ENCODE data around the gene CYTH3. TPM values are rescaled to one million over a fixed set of nuclear protein-coding genes. Genes with fewer than 3 reads are reported as not detected.

The CYTH3 gene
- total and polyA plus RNA-seq, 9 donors, result 14.8 to 29.6 (median 18.9) TPM

DNA sequence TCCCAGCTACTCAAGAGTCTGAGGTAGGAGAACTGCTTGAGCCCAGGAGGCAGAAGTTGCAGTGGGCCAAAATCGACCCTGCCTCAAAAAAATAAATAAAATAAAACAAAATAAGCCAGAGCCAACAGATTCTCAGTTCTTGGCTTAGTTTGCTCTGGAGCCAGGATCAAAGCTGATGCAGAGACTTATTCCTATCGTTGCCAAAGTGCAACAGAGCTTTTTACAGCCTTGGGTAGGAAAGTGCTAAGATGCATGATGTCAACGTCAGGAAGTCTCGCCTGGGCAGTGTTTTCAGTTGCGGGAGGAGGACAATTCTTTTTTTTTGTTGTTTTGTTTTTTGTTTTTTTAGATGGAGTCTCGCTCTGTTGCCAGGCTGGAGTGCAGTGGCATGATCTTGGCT, 43.8 kb upstream of the CYTH3 start:
- Histone ChIP-seq H3K27me3 (no peaks in the 10 kb centered on the region), H3K4me3 (no peak overlapping the region), H3K27ac (no peak overlapping the region), H3K36me3 (no peaks in the 10 kb centered on the region), H3K9me3 (no peaks in the 10 kb centered on the region), H3K4me1 (ENCODE audit: insufficient read depth) (peaks cover 9% of the 10 kb centered on the region)
- DNase-seq, result no peak
- TF ChIP-seq, protein P1, sequence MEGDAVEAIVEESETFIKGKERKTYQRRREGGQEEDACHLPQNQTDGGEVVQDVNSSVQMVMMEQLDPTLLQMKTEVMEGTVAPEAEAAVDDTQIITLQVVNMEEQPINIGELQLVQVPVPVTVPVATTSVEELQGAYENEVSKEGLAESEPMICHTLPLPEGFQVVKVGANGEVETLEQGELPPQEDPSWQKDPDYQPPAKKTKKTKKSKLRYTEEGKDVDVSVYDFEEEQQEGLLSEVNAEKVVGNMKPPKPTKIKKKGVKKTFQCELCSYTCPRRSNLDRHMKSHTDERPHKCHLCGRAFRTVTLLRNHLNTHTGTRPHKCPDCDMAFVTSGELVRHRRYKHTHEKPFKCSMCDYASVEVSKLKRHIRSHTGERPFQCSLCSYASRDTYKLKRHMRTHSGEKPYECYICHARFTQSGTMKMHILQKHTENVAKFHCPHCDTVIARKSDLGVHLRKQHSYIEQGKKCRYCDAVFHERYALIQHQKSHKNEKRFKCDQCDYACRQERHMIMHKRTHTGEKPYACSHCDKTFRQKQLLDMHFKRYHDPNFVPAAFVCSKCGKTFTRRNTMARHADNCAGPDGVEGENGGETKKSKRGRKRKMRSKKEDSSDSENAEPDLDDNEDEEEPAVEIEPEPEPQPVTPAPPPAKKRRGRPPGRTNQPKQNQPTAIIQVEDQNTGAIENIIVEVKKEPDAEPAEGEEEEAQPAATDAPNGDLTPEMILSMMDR (IDR thresholded peaks at IDR 0.05), result no peak
- WGBS, 3 donors, result 56 to 69% (median 66%) methylated on average over 6 of the region's 6 CpGs
- intact Hi-C loops (cut with DNase I), result loop anchor here in 1 of 4 donors (2.0 kb wide), 1 partner anchor 43 kb away; the partner anchor contains the start of gene CYTH3

DNA sequence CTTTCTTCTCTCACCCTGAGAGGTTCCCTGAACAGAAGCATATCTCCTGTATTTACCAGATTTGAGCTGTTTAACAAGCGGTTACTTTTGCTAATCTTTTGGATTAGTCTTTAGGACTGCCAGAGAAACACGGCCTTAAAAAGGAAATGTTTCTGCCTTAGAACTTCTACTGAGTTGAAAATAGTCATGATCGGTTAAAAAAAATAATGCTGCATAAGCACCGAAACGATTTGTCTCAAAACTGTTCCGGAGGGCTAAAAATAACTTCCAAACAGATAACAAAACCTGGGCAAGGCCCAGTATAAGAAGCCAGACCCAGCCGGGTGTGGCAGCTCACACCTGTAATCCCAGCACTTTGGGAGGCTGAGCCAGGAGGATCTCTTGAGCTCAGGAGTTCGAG, 43.3 kb upstream of the CYTH3 start:
- no peaks in the 10 kb centered on the region for H3K9me3 ChIP-seq
- peaks cover 9% of the 10 kb centered on the region for H3K4me1 ChIP-seq (ENCODE audit: insufficient read depth)
- no peak for TF ChIP-seq POLR2A (IDR thresholded peaks at IDR 0.05)
- TF ChIP-seq, protein P1 (IDR thresholded peaks at IDR 0.05), result no peak
- TF ChIP-seq EP300 (IDR thresholded peaks at IDR 0.05), result no peak
- DNase-seq, result no peak
- intact Hi-C loops (cut with DNase I), result loop anchor here in 1 of 4 donors (2.0 kb wide), 1 partner anchor 43 kb away; the partner anchor contains the start of gene CYTH3
- H3K27ac ChIP-seq, result no peak overlapping the region
- WGBS, 3 donors, result 15 to 22% (median 20%) methylated on average over 8 of the region's 8 CpGs
- H3K36me3 ChIP-seq, result no peaks in the 10 kb centered on the region
- no peak overlapping the region for H3K4me3 ChIP-seq
- H3K27me3 ChIP-seq, result no peaks in the 10 kb centered on the region

DNA sequence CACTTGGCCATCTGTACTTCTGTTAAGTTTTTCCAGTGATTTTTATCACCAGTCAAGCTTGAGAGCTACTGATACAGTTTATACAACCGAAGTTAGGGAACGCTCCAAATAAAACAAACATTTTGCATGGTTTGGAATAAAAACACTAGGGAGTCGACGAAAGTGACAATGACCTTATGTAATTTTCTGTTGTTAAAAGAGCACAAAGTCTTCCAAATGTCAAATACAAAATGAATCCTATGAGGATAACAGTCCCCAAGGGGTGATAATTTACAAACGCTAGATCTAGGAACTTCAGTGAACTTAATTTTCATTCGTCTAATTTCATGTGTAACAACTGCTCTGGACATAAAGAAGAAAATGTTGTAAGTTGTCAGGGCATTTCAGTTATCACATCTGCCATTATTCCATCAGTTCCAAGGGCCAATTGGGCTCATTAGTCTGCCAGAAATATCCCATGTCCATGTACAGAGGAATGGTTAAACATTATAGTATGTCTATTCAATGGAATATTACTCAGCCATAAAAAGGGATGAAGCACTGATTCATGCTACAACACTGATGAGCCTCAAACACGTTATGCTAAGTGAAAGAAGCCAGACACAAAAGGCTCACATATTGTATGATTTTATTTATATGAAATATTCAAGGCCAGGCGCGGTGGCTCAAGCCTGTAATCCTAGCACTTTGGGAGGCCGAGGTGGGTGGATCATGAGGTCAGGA, 38.0 kb upstream of the CYTH3 start:
- Histone ChIP-seq H3K27me3 (no peaks in the 10 kb centered on the region), H3K4me3 (no peak overlapping the region), H3K9me3 (no peaks in the 10 kb centered on the region), H3K27ac (no peak overlapping the region), H3K36me3 (no peaks in the 10 kb centered on the region), H3K4me1 (ENCODE audit: insufficient read depth) (no peaks in the 10 kb centered on the region)
- intact Hi-C loops (cut with DNase I), result no loop called here
- TF ChIP-seq, protein P1 (IDR thresholded peaks at IDR 0.05), result no peak
- TF ChIP-seq POLR2A (IDR thresholded peaks at IDR 0.05) (no peak), EP300 (IDR thresholded peaks at IDR 0.05) (no peak)
- DNase-seq, result no peak
- WGBS, 3 donors, result 59 to 70% (median 66%) methylated on average over 10 of the region's 10 CpGs

DNA sequence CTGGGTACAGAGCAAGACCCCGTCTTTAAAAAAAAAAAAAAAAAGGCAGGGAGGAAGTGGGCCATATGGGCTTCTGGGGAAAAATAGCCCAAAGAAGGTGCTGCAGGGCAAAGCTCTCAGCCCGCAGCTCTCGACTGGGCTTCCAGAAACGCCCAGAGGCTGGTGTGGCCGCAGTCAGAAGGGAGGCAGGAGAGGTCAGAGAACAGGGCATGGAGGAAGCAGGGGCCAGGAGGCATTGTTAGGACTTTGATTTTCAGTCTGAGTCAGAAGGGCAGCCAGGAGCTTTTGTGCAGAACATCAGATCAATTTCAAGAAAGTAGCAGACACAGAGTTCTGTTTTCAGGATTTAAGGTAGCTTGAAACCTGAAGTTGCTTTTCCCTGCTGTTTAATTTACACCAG, 35.3 kb upstream of the CYTH3 start:
- no peak overlapping the region for H3K27ac ChIP-seq
- WGBS, 3 donors, result 54 to 59% (median 58%) methylated on average over 5 of the region's 5 CpGs
- H3K9me3 ChIP-seq, result no peaks in the 10 kb centered on the region
- TF ChIP-seq, protein P1 (IDR thresholded peaks at IDR 0.05), result no peak
- TF ChIP-seq EP300 (IDR thresholded peaks at IDR 0.05) (no peak), POLR2A (IDR thresholded peaks at IDR 0.05) (no peak)
- H3K27me3 ChIP-seq, result no peaks in the 10 kb centered on the region
- no peak for DNase-seq
- no peak overlapping the region for H3K4me3 ChIP-seq
- no peaks in the 10 kb centered on the region for H3K36me3 ChIP-seq
- intact Hi-C loops (cut with DNase I), result no loop called here
- no peaks in the 10 kb centered on the region for H3K4me1 ChIP-seq (ENCODE audit: insufficient read depth)

Measured in ovary (tissue), 9 donors.